ENCODE data around the gene MMADHC. TPM values are rescaled to one million over a fixed set of nuclear protein-coding genes. Genes with fewer than 3 reads are reported as not detected.

The MMADHC gene
- total and polyA plus RNA-seq, 2 experiments from 2014 or later, result 138 to 158 TPM

DNA sequence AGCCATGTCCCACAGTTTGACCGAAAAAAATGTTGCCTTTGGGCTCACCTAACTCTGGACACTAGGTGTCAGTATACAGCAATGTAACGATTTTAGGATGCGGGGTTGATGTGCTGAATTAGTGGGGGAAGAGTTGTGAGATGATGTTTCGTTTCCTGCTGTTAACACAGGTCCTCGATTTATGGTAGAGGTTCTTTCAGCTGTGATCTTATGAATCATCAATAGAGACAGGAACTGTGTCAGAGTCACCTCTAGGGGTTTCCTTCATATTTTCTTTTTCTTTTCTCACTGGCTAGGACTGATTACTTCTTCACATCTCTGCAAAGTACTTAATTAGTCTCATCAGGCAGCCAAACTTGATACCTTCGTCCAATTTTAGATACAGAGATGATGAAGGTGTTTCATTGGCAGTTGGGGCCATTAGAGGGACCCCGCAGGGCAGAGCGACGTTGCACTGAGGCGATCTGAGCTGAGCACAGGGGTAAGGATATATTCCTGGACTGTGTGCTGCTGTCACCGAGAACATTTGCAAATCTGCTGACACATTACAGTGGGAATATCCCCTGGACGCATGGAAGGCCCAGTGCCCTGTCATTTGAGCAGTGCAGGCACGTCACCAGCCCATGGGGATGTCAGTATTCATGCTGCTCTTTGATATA lies 10.2 kb upstream of the MMADHC start:
- H3K79me2 ChIP-seq, result no peaks in the 10 kb centered on the region
- H3K9me3 ChIP-seq (ENCODE audit: low read depth), result peaks cover 4% of the 10 kb centered on the region
- H3K27me3 ChIP-seq, result no peaks in the 10 kb centered on the region
- DNase-seq (ENCODE audit: low spot score), result peak; percentile 85
- no peaks in the 10 kb centered on the region for H4K20me1 ChIP-seq (ENCODE audit: insufficient read depth, poor library complexity, severe bottlenecking)
- peak overlapping the region; percentile 71 for H3K4me2 ChIP-seq
- H3K4me3 ChIP-seq, result no peak overlapping the region
- H3K27ac ChIP-seq, result peak overlapping the region; percentile 49
- WGBS (ENCODE audit: low lambda C conversion rate, missing lambda C conversion rate), result 33% methylated on average over 13 of the region's 13 CpGs
- peaks cover 7% of the 10 kb centered on the region for H3K4me1 ChIP-seq (ENCODE audit: insufficient read depth)
- TF ChIP-seq, protein P1, sequence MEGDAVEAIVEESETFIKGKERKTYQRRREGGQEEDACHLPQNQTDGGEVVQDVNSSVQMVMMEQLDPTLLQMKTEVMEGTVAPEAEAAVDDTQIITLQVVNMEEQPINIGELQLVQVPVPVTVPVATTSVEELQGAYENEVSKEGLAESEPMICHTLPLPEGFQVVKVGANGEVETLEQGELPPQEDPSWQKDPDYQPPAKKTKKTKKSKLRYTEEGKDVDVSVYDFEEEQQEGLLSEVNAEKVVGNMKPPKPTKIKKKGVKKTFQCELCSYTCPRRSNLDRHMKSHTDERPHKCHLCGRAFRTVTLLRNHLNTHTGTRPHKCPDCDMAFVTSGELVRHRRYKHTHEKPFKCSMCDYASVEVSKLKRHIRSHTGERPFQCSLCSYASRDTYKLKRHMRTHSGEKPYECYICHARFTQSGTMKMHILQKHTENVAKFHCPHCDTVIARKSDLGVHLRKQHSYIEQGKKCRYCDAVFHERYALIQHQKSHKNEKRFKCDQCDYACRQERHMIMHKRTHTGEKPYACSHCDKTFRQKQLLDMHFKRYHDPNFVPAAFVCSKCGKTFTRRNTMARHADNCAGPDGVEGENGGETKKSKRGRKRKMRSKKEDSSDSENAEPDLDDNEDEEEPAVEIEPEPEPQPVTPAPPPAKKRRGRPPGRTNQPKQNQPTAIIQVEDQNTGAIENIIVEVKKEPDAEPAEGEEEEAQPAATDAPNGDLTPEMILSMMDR (IDR thresholded peaks at IDR 0.05; ENCODE audit: poor library complexity), result peak; percentile 89
- TF ChIP-seq EZH2 (IDR thresholded peaks at IDR 0.05; ENCODE audit: borderline replicate concordance) (no peak), EZH2phosphoT487 (IDR thresholded peaks at IDR 0.05; ENCODE audit: low read depth, severe bottlenecking, unreplicated experiment) (no peak)
- no peaks in the 10 kb centered on the region for H3K36me3 ChIP-seq (replicated peaks; ENCODE audit: insufficient read depth, low read depth)
- no peaks in the 10 kb centered on the region for H3K9me2 ChIP-seq (replicated peaks; ENCODE audit: insufficient read depth)
- H2AFZ ChIP-seq, result peak overlapping the region; percentile 23

DNA sequence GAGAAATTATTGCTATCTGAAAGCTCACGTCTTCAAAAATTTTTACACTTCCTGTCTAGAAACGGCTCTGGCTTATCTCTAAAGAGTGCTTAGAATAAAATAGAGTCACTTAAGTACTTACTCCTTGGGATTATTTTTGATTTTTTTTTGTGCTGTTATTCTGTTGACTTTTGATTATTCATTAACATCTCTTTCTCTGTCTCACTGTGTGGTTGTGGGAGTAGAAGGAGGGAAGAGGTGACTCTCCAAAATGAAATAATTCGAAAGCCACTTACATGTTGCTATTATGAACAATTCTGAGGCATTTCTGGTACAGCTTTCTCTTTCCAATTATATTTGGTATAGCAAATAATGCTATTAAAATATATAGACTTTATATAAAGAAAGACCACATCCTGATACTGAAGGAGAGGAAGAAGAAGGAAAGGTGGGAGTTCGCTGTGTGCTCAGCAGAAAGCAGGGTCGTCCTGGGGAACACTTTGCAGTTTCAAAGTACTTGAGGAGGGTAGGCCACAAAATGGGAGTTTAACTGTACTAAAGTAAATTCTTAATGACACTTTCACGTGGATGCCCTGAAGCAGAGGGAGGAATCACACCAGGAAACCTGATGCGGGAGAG lies 9.6 kb upstream of the MMADHC start:
- Histone ChIP-seq H3K79me2 (no peaks in the 10 kb centered on the region), H3K36me3 (replicated peaks; ENCODE audit: insufficient read depth, low read depth) (no peaks in the 10 kb centered on the region), H3K9me2 (replicated peaks; ENCODE audit: insufficient read depth) (no peaks in the 10 kb centered on the region), H3K4me1 (ENCODE audit: insufficient read depth) (peaks cover 7% of the 10 kb centered on the region), H3K27me3 (no peaks in the 10 kb centered on the region), H2AFZ (no peak overlapping the region), H4K20me1 (ENCODE audit: insufficient read depth, poor library complexity, severe bottlenecking) (no peaks in the 10 kb centered on the region), H3K9me3 (ENCODE audit: low read depth) (peaks cover 4% of the 10 kb centered on the region), H3K27ac (peak overlapping the region; percentile 13), H3K4me2 (peak overlapping the region; percentile 59), H3K4me3 (no peak overlapping the region)
- WGBS (ENCODE audit: low lambda C conversion rate, missing lambda C conversion rate), result 35% methylated on average over 7 of the region's 7 CpGs
- no peak for TF ChIP-seq EZH2phosphoT487 (IDR thresholded peaks at IDR 0.05; ENCODE audit: low read depth, severe bottlenecking, unreplicated experiment)
- TF ChIP-seq, protein P1 (IDR thresholded peaks at IDR 0.05; ENCODE audit: poor library complexity), result no peak
- no peak for TF ChIP-seq EZH2 (IDR thresholded peaks at IDR 0.05; ENCODE audit: borderline replicate concordance)
- no peak for DNase-seq (ENCODE audit: low spot score)

DNA sequence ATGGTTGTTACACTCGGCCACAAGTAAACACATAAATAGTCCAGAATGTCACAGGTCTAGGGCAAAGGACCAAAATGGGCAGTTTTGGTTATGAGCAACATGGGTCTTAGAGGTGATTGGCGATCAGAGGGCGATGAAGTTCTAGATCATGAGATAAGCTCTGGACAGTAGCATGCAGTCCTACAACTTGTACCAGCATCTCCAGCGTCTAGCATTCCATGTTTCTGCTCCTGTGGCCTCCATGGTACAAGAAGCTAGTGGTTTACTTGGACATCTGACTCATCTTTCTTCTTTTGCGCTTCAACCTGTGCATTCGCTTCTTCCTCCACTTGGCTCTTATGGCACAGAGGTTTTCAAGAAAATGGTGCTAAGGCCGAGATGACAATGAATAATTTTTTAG lies 8.9 kb upstream of the MMADHC start:
- no peaks in the 10 kb centered on the region for H4K20me1 ChIP-seq (ENCODE audit: insufficient read depth, poor library complexity, severe bottlenecking)
- no peaks in the 10 kb centered on the region for H3K27me3 ChIP-seq
- WGBS (ENCODE audit: low lambda C conversion rate, missing lambda C conversion rate), result 96% methylated on average over 7 of the region's 7 CpGs
- H3K36me3 ChIP-seq (replicated peaks; ENCODE audit: insufficient read depth, low read depth), result no peaks in the 10 kb centered on the region
- DNase-seq (ENCODE audit: low spot score), result no peak
- no peak overlapping the region for H3K4me3 ChIP-seq
- H3K9me2 ChIP-seq (replicated peaks; ENCODE audit: insufficient read depth), result no peaks in the 10 kb centered on the region
- H3K27ac ChIP-seq, result no peak overlapping the region
- peaks cover 4% of the 10 kb centered on the region for H3K9me3 ChIP-seq (ENCODE audit: low read depth)
- H3K4me2 ChIP-seq, result peak overlapping the region; percentile 59
- TF ChIP-seq EZH2 (IDR thresholded peaks at IDR 0.05; ENCODE audit: borderline replicate concordance) (no peak), EZH2phosphoT487 (IDR thresholded peaks at IDR 0.05; ENCODE audit: low read depth, severe bottlenecking, unreplicated experiment) (no peak)
- TF ChIP-seq, protein P1 (IDR thresholded peaks at IDR 0.05; ENCODE audit: poor library complexity), result no peak
- H2AFZ ChIP-seq, result no peak overlapping the region
- H3K79me2 ChIP-seq, result no peaks in the 10 kb centered on the region
- peaks cover 7% of the 10 kb centered on the region for H3K4me1 ChIP-seq (ENCODE audit: insufficient read depth)

All from hepatocyte (in vitro differentiated cells).